22Rv1 (cell line): ENCODE measurements around the gene LHFPL2.

Experiments used
- H3K27ac ChIP-seq: fragments of 450-650 bp; 2 replicates; pipeline ENCODE4 v1.5.1; 2017
- ZFX ChIP-seq: fragments of 450-650 bp; IDR thresholded peaks from 2 replicates; pipeline ENCODE4 v1.6.1; 2017; ENCODE audit warnings: antibody characterized with exemption, borderline replicate concordance
- TF ChIP-seq, protein P1 (sequence below): fragments of 450-650 bp; IDR thresholded peaks from 2 replicates; pipeline ENCODE4 v1.5.1; 2017; ENCODE audit warnings: mild to moderate bottlenecking

The LHFPL2 gene

DNA sequence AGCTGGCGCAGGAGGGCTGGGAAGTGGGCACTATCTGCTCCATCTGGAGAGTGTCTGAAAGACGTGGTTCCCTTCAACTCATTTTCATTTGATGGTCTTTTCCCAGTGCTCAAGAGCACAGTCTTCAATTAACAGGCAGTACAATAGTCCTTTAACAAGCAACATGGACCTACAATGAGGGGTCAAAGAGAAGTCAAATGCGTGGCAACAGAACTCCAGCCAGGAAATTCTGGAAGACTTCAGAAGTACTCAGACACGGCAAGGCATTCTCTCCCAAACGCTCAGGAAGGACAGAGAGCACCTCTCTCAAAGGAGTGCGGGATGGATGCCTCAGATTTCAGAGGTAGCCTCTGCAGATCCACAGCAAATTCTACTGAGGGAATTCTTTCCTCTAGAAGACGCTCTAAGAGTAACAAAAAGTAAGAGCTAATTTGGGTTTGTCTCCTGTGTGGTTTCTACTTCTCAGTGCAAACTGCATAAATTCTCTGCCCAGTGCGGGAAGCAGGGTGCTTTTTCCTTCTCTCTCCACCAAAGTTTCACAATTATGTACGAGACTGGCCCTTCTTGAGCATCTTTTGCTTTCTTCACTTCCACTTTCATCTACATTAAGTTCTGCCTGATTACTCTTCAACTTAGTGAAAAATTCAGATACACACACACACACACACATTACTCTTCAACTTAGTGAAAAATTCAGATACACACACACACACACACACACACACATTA, 56.4 kb downstream of the LHFPL2 start:
- TF ChIP-seq, protein P1, sequence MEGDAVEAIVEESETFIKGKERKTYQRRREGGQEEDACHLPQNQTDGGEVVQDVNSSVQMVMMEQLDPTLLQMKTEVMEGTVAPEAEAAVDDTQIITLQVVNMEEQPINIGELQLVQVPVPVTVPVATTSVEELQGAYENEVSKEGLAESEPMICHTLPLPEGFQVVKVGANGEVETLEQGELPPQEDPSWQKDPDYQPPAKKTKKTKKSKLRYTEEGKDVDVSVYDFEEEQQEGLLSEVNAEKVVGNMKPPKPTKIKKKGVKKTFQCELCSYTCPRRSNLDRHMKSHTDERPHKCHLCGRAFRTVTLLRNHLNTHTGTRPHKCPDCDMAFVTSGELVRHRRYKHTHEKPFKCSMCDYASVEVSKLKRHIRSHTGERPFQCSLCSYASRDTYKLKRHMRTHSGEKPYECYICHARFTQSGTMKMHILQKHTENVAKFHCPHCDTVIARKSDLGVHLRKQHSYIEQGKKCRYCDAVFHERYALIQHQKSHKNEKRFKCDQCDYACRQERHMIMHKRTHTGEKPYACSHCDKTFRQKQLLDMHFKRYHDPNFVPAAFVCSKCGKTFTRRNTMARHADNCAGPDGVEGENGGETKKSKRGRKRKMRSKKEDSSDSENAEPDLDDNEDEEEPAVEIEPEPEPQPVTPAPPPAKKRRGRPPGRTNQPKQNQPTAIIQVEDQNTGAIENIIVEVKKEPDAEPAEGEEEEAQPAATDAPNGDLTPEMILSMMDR = no peak
- no peak for TF ChIP-seq ZFX
- H3K27ac ChIP-seq = no peak overlapping the region

DNA sequence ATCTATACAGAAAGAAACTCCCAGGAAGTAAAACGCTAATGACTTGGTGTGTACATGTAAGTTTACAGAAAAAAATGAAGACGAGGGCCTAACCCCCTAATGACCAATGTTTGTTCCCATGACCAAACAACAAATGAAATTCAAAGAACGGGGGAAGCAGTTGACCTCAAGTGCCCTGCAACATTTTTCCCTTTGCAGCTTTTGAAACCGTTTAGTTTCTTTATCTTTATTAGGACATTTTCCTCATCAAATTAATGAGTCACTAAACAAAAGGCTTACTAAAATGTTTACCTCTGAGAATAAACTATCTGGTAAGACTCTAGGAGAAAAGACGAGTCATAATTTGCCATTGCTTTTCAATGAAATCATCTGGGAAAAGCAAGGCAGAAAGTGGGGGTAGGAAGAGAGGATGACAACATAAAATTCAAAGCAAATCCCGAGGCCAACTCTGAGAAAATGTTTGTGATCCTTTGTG, 57.4 kb downstream of the LHFPL2 start:
- TF ChIP-seq, protein P1 = no peak
- TF ChIP-seq ZFX = no peak
- H3K27ac ChIP-seq = no peak overlapping the region

DNA sequence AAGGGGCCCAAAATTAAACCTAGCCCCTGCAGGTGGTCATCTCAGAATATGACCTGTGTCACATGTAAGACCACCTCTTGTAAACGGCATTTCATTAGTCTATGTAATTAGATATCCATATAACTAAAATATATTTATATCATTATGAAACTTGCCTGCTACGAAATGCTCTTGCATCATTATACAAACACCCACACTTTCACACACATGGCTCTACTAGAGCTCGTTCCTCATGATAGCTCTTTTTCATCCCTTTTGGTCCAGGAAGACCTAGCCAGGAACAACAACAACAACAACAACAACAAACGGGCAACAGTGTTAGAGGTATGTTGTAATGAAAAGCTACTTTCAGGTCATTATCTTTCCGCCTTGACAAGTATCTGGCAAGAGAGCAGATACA, 58.6 kb downstream of the LHFPL2 start:
- TF ChIP-seq, protein P1 = no peak
- TF ChIP-seq ZFX = no peak
- H3K27ac ChIP-seq = no peak overlapping the region

DNA sequence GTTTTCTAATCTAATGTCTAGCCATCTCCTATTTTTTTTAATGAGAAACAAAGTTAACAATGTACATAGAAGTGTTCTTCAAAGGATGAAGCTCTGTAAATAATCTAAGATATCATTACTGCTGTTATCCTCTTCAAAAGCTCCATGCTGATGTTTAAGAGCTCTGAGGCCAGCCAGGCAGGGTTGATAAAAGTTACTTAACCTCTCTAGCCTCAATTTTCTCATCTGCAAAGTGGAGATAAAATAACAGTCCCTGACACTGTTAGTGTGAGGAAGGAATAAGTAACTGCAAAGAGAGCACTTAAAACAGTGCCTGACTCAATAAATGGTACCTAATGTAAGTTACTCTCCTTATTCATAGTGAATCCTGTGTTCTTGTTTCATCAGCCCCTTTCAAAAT, 60.1 kb downstream of the LHFPL2 start:
- no peak for TF ChIP-seq ZFX
- TF ChIP-seq, protein P1 = no peak
- no peak overlapping the region for H3K27ac ChIP-seq

DNA sequence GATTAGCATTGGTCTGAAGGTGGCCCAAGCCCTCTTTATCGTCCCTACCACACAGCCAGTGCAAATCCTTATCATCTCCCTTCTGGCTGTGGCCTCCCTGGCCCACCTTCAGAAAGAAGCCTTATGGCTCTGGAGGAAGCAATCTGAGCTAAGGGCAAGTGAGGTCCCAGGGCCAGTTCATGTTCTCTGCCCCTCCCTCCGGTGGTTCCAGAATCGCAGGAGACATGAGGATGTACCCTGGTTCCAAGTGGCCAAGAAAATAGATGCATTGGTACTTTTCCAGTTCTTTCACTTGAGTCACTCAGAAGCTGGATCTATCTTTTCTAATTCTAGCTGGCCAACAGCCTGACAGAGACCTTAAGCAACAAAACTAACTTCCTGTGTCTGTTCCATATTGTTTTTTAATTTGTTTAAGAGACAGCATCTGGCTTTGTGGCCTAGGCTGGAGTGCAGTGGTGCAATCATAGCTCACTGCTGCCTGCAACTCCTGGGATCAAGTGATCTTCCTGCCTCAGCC, 60.7 kb downstream of the LHFPL2 start:
- no peak for TF ChIP-seq ZFX
- TF ChIP-seq, protein P1 = no peak
- H3K27ac ChIP-seq = no peak overlapping the region

DNA sequence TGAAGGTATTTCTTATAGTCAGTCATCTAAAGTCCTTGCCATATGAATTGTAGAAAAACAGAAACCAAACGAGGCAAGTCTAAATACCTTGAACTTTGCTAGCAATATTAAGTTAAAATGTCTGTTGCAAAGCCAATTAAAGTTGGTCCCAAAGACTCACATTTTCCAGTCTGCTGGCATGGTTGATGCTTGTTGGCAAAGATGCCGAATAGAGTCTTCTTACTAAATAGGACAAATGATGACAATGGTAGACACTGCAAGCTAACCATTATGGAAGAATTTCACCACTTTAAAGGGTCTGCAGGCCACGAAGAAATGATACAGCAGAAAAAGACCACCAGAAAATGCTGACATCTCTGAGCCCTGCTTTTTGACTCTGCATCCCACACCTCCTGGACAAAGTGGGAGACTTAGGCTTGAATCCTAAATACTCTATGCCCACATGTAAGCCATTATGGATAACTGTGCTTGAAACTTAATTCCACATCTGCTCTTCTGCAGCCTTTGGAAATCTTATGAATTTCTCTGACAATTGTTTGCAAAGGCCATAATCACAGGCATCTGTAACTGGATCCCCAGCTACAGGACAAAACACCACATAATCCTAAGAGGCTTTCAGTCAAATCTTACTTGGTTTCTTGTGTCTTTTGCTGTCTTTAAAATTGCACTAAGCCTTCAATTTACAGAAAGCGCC, 61.3 kb downstream of the LHFPL2 start:
- H3K27ac ChIP-seq = no peak overlapping the region
- TF ChIP-seq, protein P1 = no peak
- no peak for TF ChIP-seq ZFX

DNA sequence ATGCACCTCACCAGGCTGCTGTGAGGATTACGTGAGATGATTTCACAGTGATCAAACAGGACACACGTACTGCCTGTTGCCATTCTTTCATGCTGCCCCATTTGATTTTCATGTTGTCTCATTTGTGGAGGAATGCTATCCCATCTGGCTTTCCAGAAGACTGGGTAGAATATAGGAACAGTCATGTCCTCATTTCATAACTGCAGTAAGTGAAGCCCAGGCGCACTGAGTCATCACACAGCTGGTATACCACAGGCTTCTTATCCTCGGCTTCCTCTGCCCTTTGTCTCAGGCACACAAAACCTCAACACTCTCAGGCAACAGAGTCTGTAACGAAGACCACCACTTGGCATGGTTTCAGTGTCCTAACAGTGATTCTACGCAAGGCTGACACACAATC, 62.3 kb downstream of the LHFPL2 start:
- no peak for TF ChIP-seq ZFX
- TF ChIP-seq, protein P1 = no peak
- no peak overlapping the region for H3K27ac ChIP-seq
